HEK293 (cell line): ENCODE measurements around the gene SLC30A5.

Experiments
- CTCF ChIA-PET: fragments of 350-600 bp; formaldehyde crosslinking; extraction: SDS; loops from one replicate; lab custom pipeline; 2021; ENCODE audit warnings: antibody characterized with exemption; lab: Yijun Ruan, JAX
- POLR2A ChIA-PET: fragments of 300-600 bp; formaldehyde crosslinking; extraction: SDS; loops from one replicate; lab custom pipeline; 2020; ENCODE audit warnings: antibody characterized with exemption, inconsistent platforms; lab: Yijun Ruan, JAX
- H3K27ac ChIP-seq: fragments of 200-500 bp; sonication (Bioruptor generic); 2 replicates; pipeline ENCODE4 v1.5.1; 2014; ENCODE audit warnings: low read depth, low read length, control low read depth, inconsistent platforms; ENCODE audit errors: extremely low read depth
- H3K36me3 ChIP-seq, 2 experiments: fragments of 200-500 bp in 1 of 2; sonication (Bioruptor generic) in 1 of 2; 1 replicate in 1 of 2; 2 replicates in 1 of 2; pipeline ENCODE4 v1.5.1; 2014 to 2017; ENCODE audit warnings: inconsistent platforms in 2 of 2, low read length in 2 of 2; ENCODE audit not compliant: control insufficient read depth in 2 of 2, insufficient read depth in 1 of 2
- H3K4me1 ChIP-seq: fragments of 200-500 bp; sonication (Bioruptor generic); 2 replicates; pipeline ENCODE4 v1.5.1; 2014; ENCODE audit warnings: mild to moderate bottlenecking, low read length, inconsistent platforms; ENCODE audit not compliant: control insufficient read depth, insufficient read depth
- H3K4me3 ChIP-seq: 2 replicates; pipeline ENCODE4 v1.5.1; 2011; ENCODE audit warnings: low read depth, mild to moderate bottlenecking, control low read depth, low read length, moderate library complexity
- H3K9me3 ChIP-seq: fragments of 200-500 bp; sonication (Bioruptor generic); 2 replicates; pipeline ENCODE4 v1.5.1; 2014; ENCODE audit warnings: low read depth, low read length, inconsistent platforms; ENCODE audit not compliant: control insufficient read depth, insufficient read depth
- BCL11B ChIP-seq: fragments of 450-650 bp; formaldehyde crosslinking; IDR thresholded peaks from 2 replicates; pipeline ENCODE4 v1.5.1; 2016; ENCODE audit warnings: low read depth, missing biosample characterization, missing genetic modification characterization
- FEZF1 ChIP-seq: fragments of 450-650 bp; formaldehyde crosslinking; IDR thresholded peaks from 2 replicates; pipeline ENCODE4 v1.5.1; 2016; ENCODE audit warnings: missing biosample characterization, missing genetic modification characterization
- HOXA7 ChIP-seq: sonication (generic); formaldehyde crosslinking; IDR thresholded peaks from 2 replicates; pipeline ENCODE4 v1.8.1; 2022; ENCODE audit warnings: missing genetic modification reagents, borderline replicate concordance
- HOXD13 ChIP-seq: sonication (generic); formaldehyde crosslinking; IDR thresholded peaks from 2 replicates; pipeline ENCODE4 v1.8.0; 2022; ENCODE audit warnings: missing genetic modification reagents, borderline replicate concordance
- KLF7 ChIP-seq: fragments of 450-650 bp; formaldehyde crosslinking; IDR thresholded peaks from 2 replicates; pipeline ENCODE4 v1.5.1; 2016; ENCODE audit warnings: missing biosample characterization, missing genetic modification characterization, borderline replicate concordance
- KLF9 ChIP-seq: fragments of 450-650 bp; formaldehyde crosslinking; IDR thresholded peaks from 2 replicates; pipeline ENCODE4 v1.5.1; 2016; ENCODE audit warnings: missing biosample characterization, missing genetic modification characterization, low read depth
- MEIS1 ChIP-seq: sonication (generic); formaldehyde crosslinking; IDR thresholded peaks from 2 replicates; pipeline ENCODE4 v1.8.1; 2022; ENCODE audit warnings: missing genetic modification reagents, mild to moderate bottlenecking, borderline replicate concordance
- OSR2 ChIP-seq: fragments of 450-650 bp; formaldehyde crosslinking; IDR thresholded peaks from 2 replicates; pipeline ENCODE4 v1.5.1; 2016; ENCODE audit warnings: missing biosample characterization, missing genetic modification characterization
- TRIM28 ChIP-seq: IDR thresholded peaks from 2 replicates; pipeline ENCODE4 v1.6.1; 2011; ENCODE audit warnings: low read length, control low read depth, borderline replicate concordance
- ZBTB8A ChIP-seq: fragments of 450-650 bp; formaldehyde crosslinking; IDR thresholded peaks from 2 replicates; pipeline ENCODE4 v1.5.1; 2016; ENCODE audit warnings: missing biosample characterization, missing genetic modification characterization
- ZEB2 ChIP-seq: fragments of 450-650 bp; formaldehyde crosslinking; IDR thresholded peaks from 2 replicates; pipeline ENCODE4 v1.5.1; 2016; ENCODE audit warnings: missing biosample characterization, missing genetic modification characterization
- ZNF121 ChIP-seq: fragments of 450-650 bp; formaldehyde crosslinking; IDR thresholded peaks from 2 replicates; pipeline ENCODE4 v1.5.1; 2016; ENCODE audit warnings: missing biosample characterization, missing genetic modification characterization
- ZNF133 ChIP-seq: fragments of 450-650 bp; formaldehyde crosslinking; IDR thresholded peaks from 2 replicates; pipeline ENCODE4 v1.5.1; 2016; ENCODE audit warnings: missing biosample characterization, missing genetic modification characterization
- ZNF169 ChIP-seq: fragments of 450-650 bp; formaldehyde crosslinking; IDR thresholded peaks from 2 replicates; pipeline ENCODE4 v1.5.1; 2016; ENCODE audit warnings: missing biosample characterization, missing genetic modification characterization
- ZNF335 ChIP-seq: fragments of 450-650 bp; formaldehyde crosslinking; conservative IDR thresholded peaks from 2 replicates; pipeline ENCODE4 v1.5.1; 2016; ENCODE audit warnings: missing biosample characterization, missing genetic modification characterization
- ZNF366 ChIP-seq: fragments of 450-650 bp; formaldehyde crosslinking; conservative IDR thresholded peaks from 2 replicates; pipeline ENCODE4 v1.5.1; 2016; ENCODE audit warnings: missing biosample characterization, missing genetic modification characterization
- ZNF416 ChIP-seq: fragments of 450-650 bp; formaldehyde crosslinking; IDR thresholded peaks from 2 replicates; pipeline ENCODE4 v1.5.1; 2016; ENCODE audit warnings: missing biosample characterization, missing genetic modification characterization
- ZNF544 ChIP-seq: fragments of 450-650 bp; formaldehyde crosslinking; IDR thresholded peaks from 2 replicates; pipeline ENCODE4 v1.5.0; 2017; ENCODE audit warnings: missing biosample characterization, missing genetic modification characterization
- ZNF549 ChIP-seq: fragments of 450-650 bp; IDR thresholded peaks from 2 replicates; pipeline ENCODE4 v1.5.1; 2018; ENCODE audit warnings: missing biosample characterization, missing genetic modification characterization, mild to moderate bottlenecking, inconsistent platforms, moderate library complexity
- ZNF561 ChIP-seq: fragments of 450-650 bp; IDR thresholded peaks from 2 replicates; pipeline ENCODE4 v1.5.1; 2018; ENCODE audit warnings: missing biosample characterization, missing genetic modification characterization, borderline replicate concordance
- ZNF629 ChIP-seq: fragments of 450-650 bp; formaldehyde crosslinking; IDR thresholded peaks from 2 replicates; pipeline ENCODE4 v1.5.1; 2017; ENCODE audit warnings: missing biosample characterization, missing genetic modification characterization
- ZNF830 ChIP-seq: fragments of 450-650 bp; IDR thresholded peaks from 2 replicates; pipeline ENCODE4 v1.5.0; 2018; ENCODE audit warnings: missing biosample characterization, missing genetic modification characterization, low read depth, mild to moderate bottlenecking, moderate library complexity
- ZNF843 ChIP-seq: fragments of 450-650 bp; formaldehyde crosslinking; IDR thresholded peaks from 2 replicates; pipeline ENCODE4 v1.5.1; 2016; ENCODE audit warnings: missing biosample characterization, missing genetic modification characterization
- TF ChIP-seq, protein P1 (sequence below): fragments of 450-650 bp; formaldehyde crosslinking; IDR thresholded peaks from 2 replicates; pipeline ENCODE4 v1.5.1; 2017; ENCODE audit warnings: missing biosample characterization, missing genetic modification characterization
- TF ChIP-seq, protein P2 (sequence below): fragments of 450-650 bp; formaldehyde crosslinking; IDR thresholded peaks from 2 replicates; pipeline ENCODE4 v1.5.1; 2016; ENCODE audit warnings: missing biosample characterization, missing genetic modification characterization
- TF ChIP-seq, protein P3 (sequence below): fragments of 450-650 bp; formaldehyde crosslinking; IDR thresholded peaks from 2 replicates; pipeline ENCODE4 v1.5.1; 2016; ENCODE audit warnings: missing biosample characterization, missing genetic modification characterization

SLC30A5 gene

DNA sequence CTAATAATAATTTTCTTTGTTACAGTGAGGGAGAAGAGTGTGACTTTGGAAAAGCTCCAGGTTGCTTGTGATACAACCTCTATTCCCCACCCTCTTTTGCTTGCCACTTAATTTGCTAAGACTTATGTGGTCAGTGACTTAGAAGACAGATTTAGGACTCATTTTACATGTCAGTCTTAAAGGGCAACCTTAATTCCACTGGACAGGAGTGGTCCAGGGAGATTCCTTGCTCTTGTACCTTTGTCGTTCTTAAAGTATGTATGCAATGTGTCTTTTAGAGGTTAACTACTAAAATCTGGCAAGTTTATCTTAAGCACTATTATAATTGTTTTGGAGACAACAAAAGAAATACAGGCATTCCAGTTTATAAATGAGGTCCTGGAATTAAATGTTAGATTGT lies 20.0 kb downstream of the SLC30A5 start (continued):
- TF ChIP-seq FEZF1 (tag by site-specific recombination), result no peak
- no peak for TF ChIP-seq ZNF335 (tag by site-specific recombination)

DNA sequence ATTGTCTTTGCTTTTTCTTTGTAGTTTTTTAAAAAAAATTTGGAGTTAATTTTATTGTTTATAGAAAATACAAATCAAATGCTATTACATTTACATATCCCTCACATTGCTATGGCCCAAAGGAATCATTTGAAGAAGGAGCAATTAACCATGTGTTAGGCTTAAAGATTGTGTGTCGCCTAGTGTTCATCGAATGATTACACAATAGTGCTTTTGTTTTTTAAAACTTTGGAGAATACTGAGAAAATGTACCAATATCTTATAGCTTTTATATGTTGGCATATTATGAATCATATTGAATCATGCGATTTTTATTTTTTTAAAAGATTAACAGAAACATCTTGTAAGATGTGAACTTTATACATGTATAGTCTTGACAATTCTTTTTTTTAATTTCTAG lies 21.7 kb downstream of the SLC30A5 start:
- no peak overlapping the region for H3K27ac ChIP-seq
- peaks cover 64 to 80% of the 10 kb centered on the region in 2 experiments for H3K36me3 ChIP-seq
- no peaks in the 10 kb centered on the region for H3K9me3 ChIP-seq
- CTCF ChIA-PET, result no interaction called here
- POLR2A ChIA-PET, result no interaction called here
- no peak overlapping the region for H3K4me3 ChIP-seq
- TF ChIP-seq ZNF561 (tag by site-specific recombination), result no peak
- TF ChIP-seq HOXD13 (CRISPR knock-in tag), result no peak
- TF ChIP-seq, all 188 proteins: peak for 0
- H3K4me1 ChIP-seq, result no peaks in the 10 kb centered on the region

DNA sequence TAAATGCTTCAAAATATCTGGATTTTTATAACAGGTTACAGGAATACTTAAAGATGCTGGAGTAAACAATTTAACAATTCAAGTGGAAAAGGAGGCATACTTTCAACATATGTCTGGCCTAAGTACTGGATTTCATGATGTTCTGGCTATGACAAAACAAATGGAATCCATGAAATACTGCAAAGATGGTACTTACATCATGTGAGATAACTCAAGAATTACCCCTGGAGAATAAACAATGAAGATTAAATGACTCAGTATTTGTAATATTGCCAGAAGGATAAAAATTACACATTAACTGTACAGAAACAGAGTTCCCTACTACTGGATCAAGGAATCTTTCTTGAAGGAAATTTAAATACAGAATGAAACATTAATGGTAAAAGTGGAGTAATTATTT lies 35.6 kb downstream of the SLC30A5 start:
- peaks cover 50 to 51% of the 10 kb centered on the region in 2 experiments for H3K36me3 ChIP-seq
- no peak overlapping the region for H3K4me3 ChIP-seq
- no peaks in the 10 kb centered on the region for H3K4me1 ChIP-seq
- TF ChIP-seq ZNF629 (tag by site-specific recombination) (peak; percentile 66), ZNF335 (tag by site-specific recombination) (0 out of 2 replicates have a peak, but pooled peaks have one; percentile 13), ZNF843 (tag by site-specific recombination) (no peak), ZNF416 (tag by site-specific recombination) (no peak), ZEB2 (tag by site-specific recombination) (0 out of 2 replicates have a peak, but pooled peaks have one; percentile 26), ZNF366 (tag by site-specific recombination) (peak; percentile 54; the same call in 1 of the 2 replicates), OSR2 (no peak)
- TF ChIP-seq, protein P1, sequence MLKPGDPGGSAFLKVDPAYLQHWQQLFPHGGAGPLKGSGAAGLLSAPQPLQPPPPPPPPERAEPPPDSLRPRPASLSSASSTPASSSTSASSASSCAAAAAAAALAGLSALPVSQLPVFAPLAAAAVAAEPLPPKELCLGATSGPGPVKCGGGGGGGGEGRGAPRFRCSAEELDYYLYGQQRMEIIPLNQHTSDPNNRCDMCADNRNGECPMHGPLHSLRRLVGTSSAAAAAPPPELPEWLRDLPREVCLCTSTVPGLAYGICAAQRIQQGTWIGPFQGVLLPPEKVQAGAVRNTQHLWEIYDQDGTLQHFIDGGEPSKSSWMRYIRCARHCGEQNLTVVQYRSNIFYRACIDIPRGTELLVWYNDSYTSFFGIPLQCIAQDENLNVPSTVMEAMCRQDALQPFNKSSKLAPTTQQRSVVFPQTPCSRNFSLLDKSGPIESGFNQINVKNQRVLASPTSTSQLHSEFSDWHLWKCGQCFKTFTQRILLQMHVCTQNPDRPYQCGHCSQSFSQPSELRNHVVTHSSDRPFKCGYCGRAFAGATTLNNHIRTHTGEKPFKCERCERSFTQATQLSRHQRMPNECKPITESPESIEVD, result peak; percentile 48
- TF ChIP-seq, all 188 proteins: peak for 5
- CTCF ChIA-PET, result no interaction called here
- H3K27ac ChIP-seq, result no peak overlapping the region
- POLR2A ChIA-PET, result no interaction called here
- no peaks in the 10 kb centered on the region for H3K9me3 ChIP-seq

DNA sequence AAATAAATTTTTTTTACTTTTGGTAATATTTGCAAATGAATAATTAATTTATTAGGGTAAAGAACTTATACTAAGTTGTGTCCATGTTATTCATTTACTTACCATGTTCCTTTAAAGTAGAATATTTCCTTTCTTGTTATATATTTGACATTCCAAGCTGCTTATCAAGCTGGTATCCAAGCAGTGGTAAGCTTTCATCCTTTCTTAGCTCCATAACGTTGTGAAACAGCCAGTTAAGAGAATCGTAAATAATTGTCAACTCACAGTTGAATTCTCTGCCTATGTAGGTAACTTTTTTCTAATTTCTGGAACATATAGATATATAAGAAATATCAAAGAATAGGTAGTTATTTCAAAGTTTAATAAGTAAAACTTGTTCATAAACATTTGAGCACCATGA lies 36.4 kb downstream of the SLC30A5 start:
- CTCF ChIA-PET, result no interaction called here
- no peaks in the 10 kb centered on the region for H3K9me3 ChIP-seq
- H3K4me3 ChIP-seq, result no peak overlapping the region
- peaks cover 42 to 44% of the 10 kb centered on the region in 2 experiments for H3K36me3 ChIP-seq
- TF ChIP-seq ZNF549 (no peak), ZNF544 (tag by site-specific recombination) (no peak), KLF9 (no peak), ZNF830 (tag by site-specific recombination) (no peak), ZBTB8A (tag by site-specific recombination) (no peak), ZNF121 (tag by site-specific recombination) (no peak), HOXA7 (CRISPR knock-in tag) (no peak), ZNF366 (tag by site-specific recombination) (no peak), BCL11B (no peak), ZNF133 (tag by site-specific recombination) (no peak), TRIM28 (no peak), MEIS1 (CRISPR knock-in tag) (no peak), KLF7 (tag by site-specific recombination) (no peak), ZNF169 (no peak)
- TF ChIP-seq, protein P2, sequence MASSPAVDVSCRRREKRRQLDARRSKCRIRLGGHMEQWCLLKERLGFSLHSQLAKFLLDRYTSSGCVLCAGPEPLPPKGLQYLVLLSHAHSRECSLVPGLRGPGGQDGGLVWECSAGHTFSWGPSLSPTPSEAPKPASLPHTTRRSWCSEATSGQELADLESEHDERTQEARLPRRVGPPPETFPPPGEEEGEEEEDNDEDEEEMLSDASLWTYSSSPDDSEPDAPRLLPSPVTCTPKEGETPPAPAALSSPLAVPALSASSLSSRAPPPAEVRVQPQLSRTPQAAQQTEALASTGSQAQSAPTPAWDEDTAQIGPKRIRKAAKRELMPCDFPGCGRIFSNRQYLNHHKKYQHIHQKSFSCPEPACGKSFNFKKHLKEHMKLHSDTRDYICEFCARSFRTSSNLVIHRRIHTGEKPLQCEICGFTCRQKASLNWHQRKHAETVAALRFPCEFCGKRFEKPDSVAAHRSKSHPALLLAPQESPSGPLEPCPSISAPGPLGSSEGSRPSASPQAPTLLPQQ (tag by site-specific recombination), result no peak
- TF ChIP-seq, protein P3, sequence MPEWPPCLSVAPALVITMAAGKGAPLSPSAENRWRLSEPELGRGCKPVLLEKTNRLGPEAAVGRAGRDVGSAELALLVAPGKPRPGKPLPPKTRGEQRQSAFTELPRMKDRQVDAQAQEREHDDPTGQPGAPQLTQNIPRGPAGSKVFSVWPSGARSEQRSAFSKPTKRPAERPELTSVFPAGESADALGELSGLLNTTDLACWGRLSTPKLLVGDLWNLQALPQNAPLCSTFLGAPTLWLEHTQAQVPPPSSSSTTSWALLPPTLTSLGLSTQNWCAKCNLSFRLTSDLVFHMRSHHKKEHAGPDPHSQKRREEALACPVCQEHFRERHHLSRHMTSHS (tag by site-specific recombination), result no peak
- H3K27ac ChIP-seq, result no peak overlapping the region
- POLR2A ChIA-PET, result no interaction called here
- no peaks in the 10 kb centered on the region for H3K4me1 ChIP-seq
